HCT116 (cell line): ENCODE measurements around the gene TMEM208. TPM values are rescaled to one million over a fixed set of nuclear protein-coding genes. Genes with fewer than 3 reads are reported as not detected.

Experiments
- ATAC-seq: fragments of 200-7000 bp; cut with Tn5 transposase; 2 replicates; pipeline ENCODE4 v1.9.1; 2020; ENCODE audit warnings: mild to moderate bottlenecking, moderate library complexity
- BruUV-seq: library from RNA; stranded (reverse); fragments of 400-500 nt; replicated peaks from 2 replicates; lab custom pipeline; 2021; lab: Mats Ljungman, UMichigan
- CTCF ChIA-PET: fragments of 300-600 bp; sonication (Branson Sonifier 250); formaldehyde crosslinking; loops from one replicate; lab custom pipeline; 2021; ENCODE audit warnings: antibody characterized with exemption; lab: Charles Lee
- POLR2A ChIA-PET: fragments of 300-600, 350-600 bp; sonication (Branson Sonifier 250); formaldehyde crosslinking; loops from one replicate; lab custom pipeline; 2021; ENCODE audit warnings: antibody characterized with exemption; lab: Charles Lee
- RAD21 ChIA-PET, 2 experiments: fragments of 300-600 bp; sonication (Branson Sonifier 250); formaldehyde crosslinking; loops; one replicate each; lab custom pipeline; 2023; ENCODE audit warnings: low total read pairs in 2 of 2; ENCODE audit not compliant: uncharacterized antibody in 2 of 2, unreplicated experiment in 2 of 2, low non-redundant PET in 1 of 2; lab: Charles Lee
- DNase-seq: peaks from one replicate; pipeline ENCODE4 v3.0.0-alpha.2; 2010; ENCODE audit warnings: low read depth, low spot score
- H2AFZ ChIP-seq: fragments of 200-600 bp; shearing (Covaris generic), sonication (generic); 2 replicates; pipeline ENCODE4 v1.6.1; 2017; ENCODE audit warnings: low read depth, mixed run types, mixed read lengths, antibody characterized with exemption, low read length; ENCODE audit not compliant: poor library complexity, severe bottlenecking
- H3K27ac ChIP-seq: 2 replicates; pipeline ENCODE4 v1.5.1; 2012; ENCODE audit warnings: low read depth, low read length
- H3K27me3 ChIP-seq: fragments of 200-600 bp; sonication (generic); 2 replicates; pipeline ENCODE4 v1.6.1; 2016; ENCODE audit warnings: mixed run types, low read length, mixed read lengths; ENCODE audit not compliant: insufficient read depth
- H3K36me3 ChIP-seq, 2 experiments: fragments of 200-500 bp in 1 of 2; fragments of 200-600 bp in 1 of 2; sonication (Bioruptor generic) in 1 of 2; sonication (generic) in 1 of 2; 2 replicates each; pipeline versions ENCODE4 v1.5.1 to v1.6.1; 2014 to 2016; ENCODE audit warnings: low read length in 2 of 2, inconsistent platforms in 1 of 2, mixed read lengths in 1 of 2, mixed run types in 1 of 2; ENCODE audit not compliant: insufficient read depth in 2 of 2, control insufficient read depth in 1 of 2
- H3K4me1 ChIP-seq, 2 experiments: fragments of 200-600 bp in 1 of 2; sonication (generic) in 1 of 2; 2 replicates each; pipeline versions ENCODE4 v1.5.1 to v1.6.1; 2012 to 2017; ENCODE audit warnings: low read length in 2 of 2, inconsistent platforms in 1 of 2, mild to moderate bottlenecking in 1 of 2, mixed read lengths in 1 of 2, mixed run types in 1 of 2, moderate library complexity in 1 of 2; ENCODE audit not compliant: insufficient read depth in 2 of 2, control insufficient read depth in 1 of 2
- H3K4me2 ChIP-seq: fragments of 200-600 bp; sonication (generic); 2 replicates; pipeline ENCODE4 v1.6.1; 2017; ENCODE audit warnings: mixed run types, low read length, mixed read lengths
- H3K4me3 ChIP-seq, 2 experiments: fragments of 200-600 bp in 1 of 2; sonication (generic) in 1 of 2; replicated peaks in 1 of 2; 2 replicates each; pipeline ENCODE4 v1.5.1; 2011 to 2016; ENCODE audit warnings: low read length in 2 of 2, control low read depth in 1 of 2, low read depth in 1 of 2, mild to moderate bottlenecking in 1 of 2, mixed read lengths in 1 of 2, mixed run types in 1 of 2
- H3K79me2 ChIP-seq: fragments of 200-600 bp; sonication (generic); 2 replicates; pipeline ENCODE4 v1.6.1; 2017; ENCODE audit warnings: mild to moderate bottlenecking, mixed run types, low read length, moderate library complexity, mixed read lengths; ENCODE audit not compliant: insufficient read depth
- H3K9ac ChIP-seq: fragments of 200-600 bp; sonication (generic); 2 replicates; pipeline ENCODE4 v1.6.1; 2016; ENCODE audit warnings: low read length, mixed read lengths
- H3K9me2 ChIP-seq: fragments of 200-600 bp; sonication (generic), shearing (Covaris generic); 2 replicates; pipeline ENCODE4 v1.6.1; 2017; ENCODE audit warnings: mixed run types, mild to moderate bottlenecking, moderate library complexity; ENCODE audit not compliant: insufficient read depth
- H3K9me3 ChIP-seq, 2 experiments: fragments of 200-500 bp in 1 of 2; fragments of 200-600 bp in 1 of 2; sonication (Bioruptor generic) in 1 of 2; sonication (generic) in 1 of 2; 2 replicates each; pipeline ENCODE4 v1.6.1; 2014 to 2017; ENCODE audit warnings: low read length in 2 of 2, mixed read lengths in 2 of 2, inconsistent platforms in 1 of 2, low read depth in 1 of 2, mild to moderate bottlenecking in 1 of 2, mixed run types in 1 of 2, moderate library complexity in 1 of 2; ENCODE audit not compliant: control insufficient read depth in 1 of 2, insufficient read depth in 1 of 2
- H4K20me1 ChIP-seq: fragments of 200-600 bp; sonication (generic), shearing (Covaris generic); 2 replicates; pipeline ENCODE4 v1.6.1; 2017; ENCODE audit warnings: mixed run types, mild to moderate bottlenecking, moderate library complexity; ENCODE audit not compliant: insufficient read depth
- CEBPB ChIP-seq: IDR thresholded peaks from 2 replicates; pipeline ENCODE4 v1.6.1; 2012; ENCODE audit warnings: low read depth
- EGR1 ChIP-seq: IDR thresholded peaks from 2 replicates; pipeline ENCODE4 v1.6.1; 2012; ENCODE audit warnings: low read depth
- EZH2 ChIP-seq: fragments of 200-600 bp; sonication (generic); IDR thresholded peaks from 2 replicates; pipeline ENCODE4 v1.6.1; 2017; ENCODE audit warnings: antibody characterized with exemption, mixed run types
- EZH2phosphoT487 ChIP-seq: fragments of 200-600 bp; IDR thresholded peaks from 2 replicates; pipeline ENCODE4 v1.6.1; 2018; ENCODE audit warnings: antibody characterized with exemption, borderline replicate concordance
- FOSL1 ChIP-seq: IDR thresholded peaks from 2 replicates; pipeline ENCODE4 v1.6.1; 2012; ENCODE audit warnings: low read depth
- JUND ChIP-seq: IDR thresholded peaks from 2 replicates; pipeline ENCODE4 v1.6.1; 2012
- POLR2A ChIP-seq: IDR thresholded peaks from 2 replicates; pipeline ENCODE4 v1.7.0; 2011; ENCODE audit warnings: borderline replicate concordance; ENCODE audit not compliant: insufficient read depth, insufficient read length; ENCODE audit errors: extremely low read depth
- POLR2AphosphoS5 ChIP-seq: IDR thresholded peaks from 2 replicates; pipeline ENCODE4 v1.6.1; 2011; ENCODE audit warnings: mild to moderate bottlenecking, low read depth, low read length, moderate library complexity
- RAD21 ChIP-seq: IDR thresholded peaks from 2 replicates; pipeline ENCODE4 v1.6.1; 2012; ENCODE audit warnings: low read depth, mild to moderate bottlenecking
- SIN3A ChIP-seq: IDR thresholded peaks from 2 replicates; pipeline ENCODE4 v1.6.1; 2012; ENCODE audit warnings: low read depth
- SRF ChIP-seq: IDR thresholded peaks from 2 replicates; pipeline ENCODE4 v1.6.1; 2012; ENCODE audit warnings: low read depth
- TCF7L2 ChIP-seq: IDR thresholded peaks from 2 replicates; pipeline ENCODE4 v1.7.0; 2011; ENCODE audit warnings: borderline replicate concordance, inconsistent platforms; ENCODE audit not compliant: insufficient read depth, insufficient read length; ENCODE audit errors: extremely low read depth
- ZFX ChIP-seq: fragments of 450-650 bp; IDR thresholded peaks from 2 replicates; pipeline ENCODE4 v1.6.1; 2017
- ZNF274 ChIP-seq: fragments of 200-500 bp; sonication (Bioruptor generic); IDR thresholded peaks from 2 replicates; pipeline ENCODE4 v1.6.1; 2014; ENCODE audit warnings: mild to moderate bottlenecking, low read depth, low read length, inconsistent platforms
- intact Hi-C: fragments of 100-400 bp; cut with micrococcal nuclease; formaldehyde crosslinking; loops from 2 replicates; pipeline ENCODE4 v1.10.0; 2022
- total RNA-seq: library from RNA; stranded (reverse); gene quantifications from one replicate; pipeline ENCODE4 v1.2.1, GENCODE V29; 2021; ENCODE audit not compliant: unreplicated experiment
- TF ChIP-seq, protein P1 (sequence below): IDR thresholded peaks from 2 replicates; pipeline ENCODE4 v1.6.1; 2012
- TF ChIP-seq, protein P2 (sequence below): IDR thresholded peaks from 2 replicates; pipeline ENCODE4 v1.6.1; 2012

The TMEM208 gene
- total RNA-seq, 1 experiment from 2014 or later = 36.1 TPM

DNA sequence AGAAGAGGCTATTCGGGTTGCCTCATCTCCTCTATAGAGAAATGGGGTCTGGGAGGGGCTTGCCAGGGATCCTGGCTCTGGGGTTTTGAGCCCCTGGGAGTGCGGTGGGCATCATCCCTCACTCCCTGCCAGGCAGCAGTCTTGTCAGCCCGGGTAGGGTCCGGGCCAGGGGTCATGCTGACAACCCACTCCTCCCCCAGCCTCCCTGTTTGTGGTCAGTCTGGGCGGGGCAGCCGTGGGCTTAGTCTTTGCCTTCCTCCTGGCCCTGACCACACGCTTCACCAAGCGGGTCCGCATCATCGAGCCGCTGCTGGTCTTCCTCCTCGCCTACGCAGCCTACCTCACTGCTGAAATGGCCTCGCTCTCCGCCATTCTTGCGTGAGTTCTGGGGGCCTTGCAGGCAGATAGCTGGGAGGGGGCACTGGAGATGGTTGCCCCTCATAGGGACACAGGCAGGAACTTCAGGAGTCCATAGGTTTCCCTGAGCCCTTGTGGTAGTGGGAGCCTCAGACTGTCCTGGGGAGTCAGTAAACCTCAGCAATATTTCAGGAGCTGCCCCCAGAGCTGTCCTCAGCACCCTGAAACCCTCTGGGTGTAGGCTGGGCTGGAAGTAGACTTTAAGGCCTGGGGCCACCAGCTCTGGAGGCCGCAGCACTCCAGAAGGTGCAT lies 28.8 kb downstream of the TMEM208 start:
- no TSS peak for BruUV-seq
- intact Hi-C loops = no loop called here
- CTCF ChIA-PET = no interaction called here

DNA sequence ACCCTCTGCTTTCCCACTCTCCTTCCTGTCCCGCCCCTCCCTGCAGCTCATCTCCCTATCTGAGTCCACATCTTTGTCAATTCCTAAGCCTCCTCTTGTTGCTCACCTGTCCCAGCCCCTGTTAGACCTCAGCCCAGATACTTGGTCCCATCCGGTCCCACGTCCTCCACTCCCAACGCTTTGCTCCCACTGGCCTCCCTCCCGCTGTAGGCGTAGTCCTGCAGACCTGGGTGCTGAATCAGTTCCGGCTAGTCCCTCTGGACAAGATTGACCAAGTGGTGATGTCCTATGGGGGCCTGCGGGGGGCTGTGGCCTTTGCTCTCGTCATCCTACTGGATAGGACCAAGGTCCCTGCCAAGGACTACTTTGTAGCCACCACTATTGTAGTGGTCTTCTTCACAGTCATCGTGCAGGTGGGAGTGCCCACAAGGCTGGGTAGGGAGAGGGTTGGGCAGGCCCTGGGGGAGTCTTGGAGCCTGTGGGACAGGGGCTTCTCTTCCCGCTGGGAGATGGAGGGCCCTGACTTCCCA lies 29.8 kb downstream of the TMEM208 start:
- RAD21 ChIA-PET = no interaction called here
- TF ChIP-seq, protein P1, sequence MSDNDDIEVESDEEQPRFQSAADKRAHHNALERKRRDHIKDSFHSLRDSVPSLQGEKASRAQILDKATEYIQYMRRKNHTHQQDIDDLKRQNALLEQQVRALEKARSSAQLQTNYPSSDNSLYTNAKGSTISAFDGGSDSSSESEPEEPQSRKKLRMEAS = no peak
- no peak for TF ChIP-seq EZH2phosphoT487
- no peak for TF ChIP-seq ZNF274
- no peak for TF ChIP-seq RAD21
- no peak for TF ChIP-seq FOSL1
- TF ChIP-seq, protein P2, sequence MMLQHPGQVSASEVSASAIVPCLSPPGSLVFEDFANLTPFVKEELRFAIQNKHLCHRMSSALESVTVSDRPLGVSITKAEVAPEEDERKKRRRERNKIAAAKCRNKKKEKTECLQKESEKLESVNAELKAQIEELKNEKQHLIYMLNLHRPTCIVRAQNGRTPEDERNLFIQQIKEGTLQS = no peak
- no peak for TF ChIP-seq ZFX
- no peak for TF ChIP-seq CEBPB
- TF ChIP-seq EZH2 = no peak
- no peak for TF ChIP-seq TCF7L2
- no peak for TF ChIP-seq EGR1
- TF ChIP-seq JUND = no peak
- no peak for TF ChIP-seq SRF

More for the DNA sequence above, 28.8 kb downstream of the TMEM208 start:
- Histone ChIP-seq H3K4me3 (no peak overlapping the region), H2AFZ (no peak overlapping the region), H3K27ac (no peak overlapping the region), H3K36me3 (no peaks in the 10 kb centered on the region; a peak in 1 of 4 replicates), H3K9ac (no peak overlapping the region), H4K20me1 (no peaks in the 10 kb centered on the region), H3K9me2 (no peaks in the 10 kb centered on the region), H3K27me3 (no peaks in the 10 kb centered on the region), H3K4me2 (no peak overlapping the region), H3K79me2 (no peaks in the 10 kb centered on the region), H3K4me1 (no peaks in the 10 kb centered on the region), H3K9me3 (no peaks in the 10 kb centered on the region)
- RAD21 ChIA-PET = no interaction called here
- DNase-seq (no peak), ATAC-seq (no peak)
- POLR2A ChIA-PET = no interaction called here
- TF ChIP-seq SIN3A (no peak), FOSL1 (no peak), ZNF274 (no peak), CEBPB (no peak), POLR2A (no peak), SRF (no peak), POLR2AphosphoS5 (no peak)
- TF ChIP-seq, protein P1 = no peak
- TF ChIP-seq, protein P2 = no peak

More for the DNA sequence above, 29.8 kb downstream of the TMEM208 start:
- no TSS peak for BruUV-seq
- H3K9me2 ChIP-seq = no peaks in the 10 kb centered on the region
- no peak overlapping the region for H3K4me3 ChIP-seq
- no peak overlapping the region for H3K27ac ChIP-seq
- intact Hi-C loops = no loop called here
- ChIA-PET CTCF (no interaction called here), POLR2A (no interaction called here)
- H3K79me2 ChIP-seq = no peaks in the 10 kb centered on the region
- DNase-seq = no peak
- no peak overlapping the region for H3K4me2 ChIP-seq
- no peaks in the 10 kb centered on the region for H3K27me3 ChIP-seq
- H3K4me1 ChIP-seq = no peaks in the 10 kb centered on the region
- H2AFZ ChIP-seq = no peak overlapping the region
- H3K9me3 ChIP-seq = no peaks in the 10 kb centered on the region
- no peaks in the 10 kb centered on the region for H4K20me1 ChIP-seq
- ATAC-seq = no peak
- no peak overlapping the region for H3K9ac ChIP-seq
- H3K36me3 ChIP-seq = no peaks in the 10 kb centered on the region; a peak in 1 of 4 replicates
